HepG2 (cell line): ENCODE results near the gene RGS6. TPM values are rescaled to one million over a fixed set of nuclear protein-coding genes. Genes with fewer than 3 reads are reported as not detected.

ENCODE experiments used
- ATAC-seq: fragments of 200-7000 bp; cut with Tn5 transposase; 3 replicates; pipeline ENCODE4 v1.9.1; 2020; ENCODE audit warnings: mild to moderate bottlenecking, moderate library complexity
- BruUV-seq: library from RNA; stranded (reverse); fragments of 400-500 nt; replicated peaks from 2 replicates; lab custom pipeline; 2021; lab: Mats Ljungman, UMichigan
- CTCF ChIA-PET: fragments of 300-600 bp; formaldehyde crosslinking; extraction: SDS; loops from one replicate; lab custom pipeline; 2021; ENCODE audit warnings: low total read pairs, inconsistent platforms, low intra/inter-chr PET ratio; lab: Yijun Ruan, JAX
- POLR2A ChIA-PET: fragments of 350-600 bp; sonication (Branson Sonifier 250); formaldehyde crosslinking; loops from one replicate; lab custom pipeline; 2020; ENCODE audit warnings: antibody characterized with exemption, inconsistent platforms; lab: Yijun Ruan, JAX
- DNase-seq: peaks from one replicate; pipeline ENCODE4 v3.0.0-alpha.2; 2015; ENCODE audit warnings: low spot score
- FAIRE-seq: peaks from 3 replicates; lab custom pipeline; 2011; peaks lifted over from hg19 to GRCh38; lab: Jason Lieb, UNC
- H2AFZ ChIP-seq: one replicate; pipeline ENCODE4 v1.6.1; 2011; ENCODE audit warnings: low read length, inconsistent platforms
- H3K27ac ChIP-seq: fragments of 300-600 bp; 3 replicates; pipeline ENCODE4 v1.8.0; 2011; ENCODE audit warnings: mixed run types, mild to moderate bottlenecking, mixed read lengths, low read length, inconsistent platforms; ENCODE audit not compliant: insufficient read depth; ENCODE audit errors: extremely low read length
- H3K27me3 ChIP-seq, 2 experiments: fragments of 200-600 bp in 1 of 2; 2 replicates in 1 of 2; 3 replicates in 1 of 2; pipeline versions ENCODE4 v1.6.0 to v1.8.0; 2011; ENCODE audit warnings: low read length in 2 of 2, mild to moderate bottlenecking in 2 of 2, moderate library complexity in 2 of 2, inconsistent platforms in 1 of 2; ENCODE audit not compliant: insufficient read depth in 2 of 2, control insufficient read depth in 1 of 2
- H3K36me3 ChIP-seq, 2 experiments: fragments of 200-600 bp in 1 of 2; replicated peaks in 1 of 2; 2 replicates in 1 of 2; 3 replicates in 1 of 2; pipeline versions ENCODE4 v1.5.1 to v1.8.0; 2011; ENCODE audit warnings: low read length in 2 of 2, inconsistent platforms in 1 of 2; ENCODE audit not compliant: insufficient read depth in 2 of 2, control insufficient read depth in 1 of 2
- H3K4me1 ChIP-seq: 2 replicates; pipeline ENCODE4 v1.5.1; 2012; ENCODE audit warnings: low read length, inconsistent platforms; ENCODE audit not compliant: insufficient read depth
- H3K4me2 ChIP-seq: 2 replicates; pipeline ENCODE4 v1.6.0; 2011; ENCODE audit warnings: low read depth, low read length, inconsistent platforms
- H3K4me3 ChIP-seq, 3 experiments: fragments of 200-600 bp in 1 of 3; sonication (generic), shearing (Covaris generic) in 1 of 3; replicated peaks in 1 of 3; 2 replicates each; pipeline ENCODE4 v1.5.1; 2011 to 2016; ENCODE audit warnings: low read length in 3 of 3, inconsistent platforms in 2 of 3, low read depth in 2 of 3, mild to moderate bottlenecking in 2 of 3, control low read depth in 1 of 3, mixed read lengths in 1 of 3; ENCODE audit not compliant: insufficient read depth in 1 of 3
- H3K79me2 ChIP-seq: one replicate; pipeline ENCODE4 v1.6.1; 2011; ENCODE audit warnings: low read length, inconsistent platforms; ENCODE audit not compliant: insufficient read depth
- H3K9ac ChIP-seq: 2 replicates; pipeline ENCODE4 v1.6.0; 2011; ENCODE audit warnings: mild to moderate bottlenecking, low read depth, low read length, inconsistent platforms; ENCODE audit not compliant: insufficient read depth
- H3K9me3 ChIP-seq: 2 replicates; pipeline ENCODE4 v1.5.1; 2012; ENCODE audit warnings: mild to moderate bottlenecking, low read length
- H4K20me1 ChIP-seq: 2 replicates; pipeline ENCODE4 v1.6.0; 2011; ENCODE audit warnings: inconsistent platforms, mild to moderate bottlenecking, low read length, moderate library complexity; ENCODE audit not compliant: insufficient read depth
- REPIN1 ChIP-seq: sonication (generic); formaldehyde crosslinking; IDR thresholded peaks from 2 replicates; pipeline ENCODE4 v1.8.0; 2022; ENCODE audit warnings: missing genetic modification reagents, low read depth, mild to moderate bottlenecking, borderline replicate concordance
- WIZ ChIP-seq: sonication (generic); formaldehyde crosslinking; IDR thresholded peaks from 2 replicates; pipeline ENCODE4 v1.5.1; 2020; ENCODE audit warnings: mild to moderate bottlenecking, missing genetic modification reagents
- ZNF619 ChIP-seq: sonication (generic); formaldehyde crosslinking; IDR thresholded peaks from 2 replicates; pipeline ENCODE4 v1.4.0; 2020; ENCODE audit warnings: mild to moderate bottlenecking, missing genetic modification reagents
- WGBS: methylation state at CpG from one replicate; pipeline ENCODE4 v1.1.6; 2017; ENCODE audit warnings: low lambda C conversion rate; 5-methylcytosine and 5-hydroxymethylcytosine counted together
- in situ Hi-C: cut with HindIII; loops from 2 replicates; pipeline ENCODE4 v1.10.0; 2017; ENCODE audit warnings: low pct_unique_long_range_greater_than_20kb; ENCODE audit not compliant: extremely low pct_ligation_motif_present
- intact Hi-C: fragments of 100-400 bp; cut with micrococcal nuclease; formaldehyde crosslinking; loops from one replicate; pipeline ENCODE4 v1.10.0; 2022; ENCODE audit not compliant: unreplicated experiment
- polyA plus RNA-seq, 8 experiments: library from polyadenylated mRNA; depleted of rRNA in 3 of 8; stranded (reverse) in 7 of 8; unstranded in 1 of 8; fragments of >200 nt; fragmentation: Illumina TruSeq in 4 of 8; extraction: Trizol in 4 of 8; gene quantifications; 2 replicates each; pipeline versions ENCODE4 v1.2.1 to v1.2.3, GENCODE V29; 2011 to 2016; ENCODE audit warnings: low read depth in 4 of 8, missing spikeins in 1 of 8, mixed read lengths in 1 of 8; ENCODE audit not compliant: insufficient read depth in 1 of 8
- total RNA-seq, 5 experiments: library from RNA; depleted of rRNA; stranded (reverse); fragments of >200 nt; fragmentation: Illumina TruSeq; extraction: Trizol; gene quantifications; 2 replicates each; pipeline ENCODE4 v1.2.3, GENCODE V29; 2016; ENCODE audit warnings: low read depth in 1 of 5
- TF ChIP-seq, protein P1 (sequence below): sonication (generic); formaldehyde crosslinking; IDR thresholded peaks from 2 replicates; pipeline ENCODE4 v1.8.1; 2023; ENCODE audit warnings: mild to moderate bottlenecking, inconsistent platforms, moderate library complexity, missing genetic modification reagents, borderline replicate concordance
- TF ChIP-seq, protein P2 (sequence below): sonication (generic); formaldehyde crosslinking; conservative IDR thresholded peaks from 2 replicates; pipeline ENCODE4 v1.8.0; 2022; ENCODE audit warnings: mild to moderate bottlenecking, moderate library complexity, missing genetic modification reagents
- TF ChIP-seq, protein P3 (sequence below): sonication (generic); formaldehyde crosslinking; IDR thresholded peaks from 2 replicates; pipeline ENCODE4 v1.4.0; 2020; ENCODE audit warnings: missing genetic modification reagents, mild to moderate bottlenecking, borderline replicate concordance
- TF ChIP-seq, protein P4 (sequence below): sonication (generic); formaldehyde crosslinking; IDR thresholded peaks from 2 replicates; pipeline ENCODE4 v1.4.0; 2020; ENCODE audit warnings: missing genetic modification reagents
- TF ChIP-seq, protein P5 (sequence below): sonication (generic); formaldehyde crosslinking; IDR thresholded peaks from 2 replicates; pipeline ENCODE4 v1.4.0; 2020; ENCODE audit warnings: mild to moderate bottlenecking, missing genetic modification reagents
- TF ChIP-seq, protein P6 (sequence below): IDR thresholded peaks from 2 replicates; pipeline ENCODE4 v1.6.1; 2016; ENCODE audit warnings: low read depth, control low read depth
- TF ChIP-seq, protein P7 (sequence below): sonication (generic); formaldehyde crosslinking; IDR thresholded peaks from 2 replicates; pipeline ENCODE4 v1.5.0; 2020; ENCODE audit warnings: mild to moderate bottlenecking, missing genetic modification reagents

Gene RGS6
- total and polyA plus RNA-seq, 2 of the 13 experiments (the other 11 are each of a cell fraction or from before 2014, with no cell fraction given), result not detected

DNA sequence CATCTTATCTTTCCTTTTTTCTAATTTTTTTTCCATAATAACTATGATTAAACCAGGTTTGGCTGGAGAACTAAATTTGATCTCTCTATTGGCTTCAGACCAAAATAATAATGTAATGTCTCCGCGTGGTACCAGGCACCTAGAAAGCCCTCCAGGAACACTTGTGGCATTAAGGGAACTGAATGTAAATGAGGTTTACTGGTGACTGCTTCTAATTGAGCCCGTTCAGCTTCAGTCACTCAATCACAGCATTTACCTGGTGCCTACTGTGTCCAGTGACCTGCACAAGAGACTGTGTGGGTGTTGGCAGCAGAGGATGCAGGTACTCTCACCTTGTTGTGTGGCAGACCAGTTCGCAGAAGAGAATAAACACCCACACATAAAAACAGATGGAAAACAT, 659.2 kb downstream of the RGS6 start:
- Histone ChIP-seq H3K27ac (no peak overlapping the region), H3K9me3 (no peaks in the 10 kb centered on the region), H4K20me1 (no peaks in the 10 kb centered on the region), H3K36me3 (no peaks in the 10 kb centered on the region), H3K27me3 (peaks cover 0 to 5% of the 10 kb centered on the region in 2 experiments; a peak in 1 of 5 replicates), H3K4me3 (no peak overlapping the region), H3K4me2 (no peak overlapping the region), H2AFZ (no peak overlapping the region), H3K4me1 (no peaks in the 10 kb centered on the region), H3K9ac (no peak overlapping the region), H3K79me2 (no peaks in the 10 kb centered on the region)
- in situ Hi-C loops (no loop called here), intact Hi-C loops (no loop called here)
- 44% methylated on average over 4 of the region's 4 CpGs for whole genome bisulfite sequencing
- ChIA-PET CTCF (no interaction called here), POLR2A (no interaction called here)
- DNase-seq (no peak), ATAC-seq (no peak), FAIRE-seq (no peak)
- no TSS peak for BruUV-seq
- TF ChIP-seq, protein P1, sequence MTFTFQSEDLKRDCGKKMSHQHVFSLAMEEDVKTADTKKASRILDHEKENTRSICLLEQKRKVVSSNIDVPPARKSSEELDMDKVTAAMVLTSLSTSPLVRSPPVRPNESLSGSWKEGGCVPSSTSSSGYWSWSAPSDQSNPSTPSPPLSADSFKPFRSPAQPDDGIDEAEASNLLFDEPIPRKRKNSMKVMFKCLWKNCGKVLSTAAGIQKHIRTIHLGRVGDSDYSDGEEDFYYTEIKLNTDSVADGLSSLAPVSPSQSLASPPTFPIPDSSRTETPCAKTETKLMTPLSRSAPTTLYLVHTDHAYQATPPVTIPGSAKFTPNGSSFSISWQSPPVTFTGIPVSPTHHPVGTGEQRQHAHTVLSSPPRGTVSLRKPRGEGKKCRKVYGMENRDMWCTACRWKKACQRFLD (CRISPR knock-in tag), result no peak
- TF ChIP-seq ZNF619 (CRISPR knock-in tag) (no peak), REPIN1 (CRISPR knock-in tag) (no peak), WIZ (CRISPR knock-in tag) (no peak)
- TF ChIP-seq, protein P2, sequence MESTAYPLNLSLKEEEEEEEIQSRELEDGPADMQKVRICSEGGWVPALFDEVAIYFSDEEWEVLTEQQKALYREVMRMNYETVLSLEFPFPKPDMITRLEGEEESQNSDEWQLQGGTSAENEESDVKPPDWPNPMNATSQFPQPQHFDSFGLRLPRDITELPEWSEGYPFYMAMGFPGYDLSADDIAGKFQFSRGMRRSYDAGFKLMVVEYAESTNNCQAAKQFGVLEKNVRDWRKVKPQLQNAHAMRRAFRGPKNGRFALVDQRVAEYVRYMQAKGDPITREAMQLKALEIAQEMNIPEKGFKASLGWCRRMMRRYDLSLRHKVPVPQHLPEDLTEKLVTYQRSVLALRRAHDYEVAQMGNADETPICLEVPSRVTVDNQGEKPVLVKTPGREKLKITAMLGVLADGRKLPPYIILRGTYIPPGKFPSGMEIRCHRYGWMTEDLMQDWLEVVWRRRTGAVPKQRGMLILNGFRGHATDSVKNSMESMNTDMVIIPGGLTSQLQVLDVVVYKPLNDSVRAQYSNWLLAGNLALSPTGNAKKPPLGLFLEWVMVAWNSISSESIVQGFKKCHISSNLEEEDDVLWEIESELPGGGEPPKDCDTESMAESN (CRISPR knock-in tag), result no peak
- TF ChIP-seq, protein P3, sequence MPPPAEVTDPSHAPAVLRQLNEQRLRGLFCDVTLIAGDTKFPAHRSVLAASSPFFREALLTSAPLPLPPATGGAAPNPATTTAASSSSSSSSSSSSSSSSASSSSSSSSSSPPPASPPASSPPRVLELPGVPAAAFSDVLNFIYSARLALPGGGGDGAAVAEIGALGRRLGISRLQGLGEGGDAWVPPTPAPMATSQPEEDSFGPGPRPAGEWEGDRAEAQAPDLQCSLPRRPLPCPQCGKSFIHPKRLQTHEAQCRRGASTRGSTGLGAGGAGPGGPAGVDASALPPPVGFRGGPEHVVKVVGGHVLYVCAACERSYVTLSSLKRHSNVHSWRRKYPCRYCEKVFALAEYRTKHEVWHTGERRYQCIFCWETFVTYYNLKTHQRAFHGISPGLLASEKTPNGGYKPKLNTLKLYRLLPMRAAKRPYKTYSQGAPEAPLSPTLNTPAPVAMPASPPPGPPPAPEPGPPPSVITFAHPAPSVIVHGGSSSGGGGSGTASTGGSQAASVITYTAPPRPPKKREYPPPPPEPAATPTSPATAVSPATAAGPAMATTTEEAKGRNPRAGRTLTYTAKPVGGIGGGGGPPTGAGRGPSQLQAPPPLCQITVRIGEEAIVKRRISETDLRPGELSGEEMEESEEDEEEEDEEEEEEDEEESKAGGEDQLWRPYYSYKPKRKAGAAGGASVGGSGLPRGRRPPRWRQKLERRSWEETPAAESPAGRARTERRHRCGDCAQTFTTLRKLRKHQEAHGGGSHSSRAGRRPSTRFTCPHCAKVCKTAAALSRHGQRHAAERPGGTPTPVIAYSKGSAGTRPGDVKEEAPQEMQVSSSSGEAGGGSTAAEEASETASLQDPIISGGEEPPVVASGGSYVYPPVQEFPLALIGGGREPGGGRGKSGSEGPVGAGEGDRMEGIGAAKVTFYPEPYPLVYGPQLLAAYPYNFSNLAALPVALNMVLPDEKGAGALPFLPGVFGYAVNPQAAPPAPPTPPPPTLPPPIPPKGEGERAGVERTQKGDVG, result no peak
- TF ChIP-seq, protein P4, sequence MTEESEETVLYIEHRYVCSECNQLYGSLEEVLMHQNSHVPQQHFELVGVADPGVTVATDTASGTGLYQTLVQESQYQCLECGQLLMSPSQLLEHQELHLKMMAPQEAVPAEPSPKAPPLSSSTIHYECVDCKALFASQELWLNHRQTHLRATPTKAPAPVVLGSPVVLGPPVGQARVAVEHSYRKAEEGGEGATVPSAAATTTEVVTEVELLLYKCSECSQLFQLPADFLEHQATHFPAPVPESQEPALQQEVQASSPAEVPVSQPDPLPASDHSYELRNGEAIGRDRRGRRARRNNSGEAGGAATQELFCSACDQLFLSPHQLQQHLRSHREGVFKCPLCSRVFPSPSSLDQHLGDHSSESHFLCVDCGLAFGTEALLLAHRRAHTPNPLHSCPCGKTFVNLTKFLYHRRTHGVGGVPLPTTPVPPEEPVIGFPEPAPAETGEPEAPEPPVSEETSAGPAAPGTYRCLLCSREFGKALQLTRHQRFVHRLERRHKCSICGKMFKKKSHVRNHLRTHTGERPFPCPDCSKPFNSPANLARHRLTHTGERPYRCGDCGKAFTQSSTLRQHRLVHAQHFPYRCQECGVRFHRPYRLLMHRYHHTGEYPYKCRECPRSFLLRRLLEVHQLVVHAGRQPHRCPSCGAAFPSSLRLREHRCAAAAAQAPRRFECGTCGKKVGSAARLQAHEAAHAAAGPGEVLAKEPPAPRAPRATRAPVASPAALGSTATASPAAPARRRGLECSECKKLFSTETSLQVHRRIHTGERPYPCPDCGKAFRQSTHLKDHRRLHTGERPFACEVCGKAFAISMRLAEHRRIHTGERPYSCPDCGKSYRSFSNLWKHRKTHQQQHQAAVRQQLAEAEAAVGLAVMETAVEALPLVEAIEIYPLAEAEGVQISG (CRISPR knock-in tag), result no peak
- TF ChIP-seq, protein P5, sequence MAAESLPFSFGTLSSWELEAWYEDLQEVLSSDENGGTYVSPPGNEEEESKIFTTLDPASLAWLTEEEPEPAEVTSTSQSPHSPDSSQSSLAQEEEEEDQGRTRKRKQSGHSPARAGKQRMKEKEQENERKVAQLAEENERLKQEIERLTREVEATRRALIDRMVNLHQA (CRISPR knock-in tag), result no peak
- TF ChIP-seq, protein P6, sequence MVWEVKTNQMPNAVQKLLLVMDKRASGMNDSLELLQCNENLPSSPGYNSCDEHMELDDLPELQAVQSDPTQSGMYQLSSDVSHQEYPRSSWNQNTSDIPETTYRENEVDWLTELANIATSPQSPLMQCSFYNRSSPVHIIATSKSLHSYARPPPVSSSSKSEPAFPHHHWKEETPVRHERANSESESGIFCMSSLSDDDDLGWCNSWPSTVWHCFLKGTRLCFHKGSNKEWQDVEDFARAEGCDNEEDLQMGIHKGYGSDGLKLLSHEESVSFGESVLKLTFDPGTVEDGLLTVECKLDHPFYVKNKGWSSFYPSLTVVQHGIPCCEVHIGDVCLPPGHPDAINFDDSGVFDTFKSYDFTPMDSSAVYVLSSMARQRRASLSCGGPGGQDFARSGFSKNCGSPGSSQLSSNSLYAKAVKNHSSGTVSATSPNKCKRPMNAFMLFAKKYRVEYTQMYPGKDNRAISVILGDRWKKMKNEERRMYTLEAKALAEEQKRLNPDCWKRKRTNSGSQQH, result no peak
- TF ChIP-seq, protein P7, sequence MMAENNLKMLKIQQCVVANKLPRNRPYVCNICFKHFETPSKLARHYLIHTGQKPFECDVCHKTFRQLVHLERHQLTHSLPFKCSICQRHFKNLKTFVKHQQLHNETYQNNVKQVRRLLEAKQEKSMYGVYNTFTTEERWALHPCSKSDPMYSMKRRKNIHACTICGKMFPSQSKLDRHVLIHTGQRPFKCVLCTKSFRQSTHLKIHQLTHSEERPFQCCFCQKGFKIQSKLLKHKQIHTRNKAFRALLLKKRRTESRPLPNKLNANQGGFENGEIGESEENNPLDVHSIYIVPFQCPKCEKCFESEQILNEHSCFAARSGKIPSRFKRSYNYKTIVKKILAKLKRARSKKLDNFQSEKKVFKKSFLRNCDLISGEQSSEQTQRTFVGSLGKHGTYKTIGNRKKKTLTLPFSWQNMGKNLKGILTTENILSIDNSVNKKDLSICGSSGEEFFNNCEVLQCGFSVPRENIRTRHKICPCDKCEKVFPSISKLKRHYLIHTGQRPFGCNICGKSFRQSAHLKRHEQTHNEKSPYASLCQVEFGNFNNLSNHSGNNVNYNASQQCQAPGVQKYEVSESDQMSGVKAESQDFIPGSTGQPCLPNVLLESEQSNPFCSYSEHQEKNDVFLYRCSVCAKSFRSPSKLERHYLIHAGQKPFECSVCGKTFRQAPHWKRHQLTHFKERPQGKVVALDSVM (CRISPR knock-in tag), result no peak
